Epithelial cell of esophagus (primary cell): ENCODE data around the gene TRAPPC10.

Experiments used
- DNase-seq: peaks from one replicate; pipeline ENCODE4 v3.0.0; 2010; ENCODE audit warnings: low read depth
- H3K4me3 ChIP-seq: 2 replicates; pipeline ENCODE4 v1.5.1; 2011; ENCODE audit warnings: mild to moderate bottlenecking, low read length, control low read depth
- TF ChIP-seq, protein P1 (sequence below): IDR thresholded peaks from 2 replicates; pipeline ENCODE4 v1.5.1; 2011; ENCODE audit warnings: low read depth, mild to moderate bottlenecking, low read length, control low read depth, inconsistent platforms; ENCODE audit not compliant: insufficient read depth; ENCODE audit errors: missing control alignments

The TRAPPC10 gene

DNA sequence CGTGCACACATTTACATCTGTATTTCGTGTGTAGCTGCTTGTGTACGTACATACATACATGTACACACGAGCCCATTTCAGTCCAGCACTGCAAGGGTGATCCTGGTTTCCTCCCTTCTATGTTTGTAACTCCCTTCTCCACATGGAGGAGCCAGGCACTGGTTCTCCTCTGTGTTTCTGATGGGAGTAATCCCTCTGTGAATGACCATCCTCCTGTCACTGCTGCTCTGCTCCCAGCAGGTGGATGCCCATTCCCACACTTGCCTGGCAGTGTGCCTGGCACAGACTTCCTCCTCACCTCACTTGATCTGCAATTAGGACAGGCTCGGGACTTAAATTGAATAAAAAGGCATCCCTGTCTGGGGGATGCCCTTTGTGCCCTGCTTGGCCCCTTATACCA is 37.1 kb downstream of the TRAPPC10 start:
- DNase-seq: no peak
- no peak overlapping the region for H3K4me3 ChIP-seq
- TF ChIP-seq, protein P1, sequence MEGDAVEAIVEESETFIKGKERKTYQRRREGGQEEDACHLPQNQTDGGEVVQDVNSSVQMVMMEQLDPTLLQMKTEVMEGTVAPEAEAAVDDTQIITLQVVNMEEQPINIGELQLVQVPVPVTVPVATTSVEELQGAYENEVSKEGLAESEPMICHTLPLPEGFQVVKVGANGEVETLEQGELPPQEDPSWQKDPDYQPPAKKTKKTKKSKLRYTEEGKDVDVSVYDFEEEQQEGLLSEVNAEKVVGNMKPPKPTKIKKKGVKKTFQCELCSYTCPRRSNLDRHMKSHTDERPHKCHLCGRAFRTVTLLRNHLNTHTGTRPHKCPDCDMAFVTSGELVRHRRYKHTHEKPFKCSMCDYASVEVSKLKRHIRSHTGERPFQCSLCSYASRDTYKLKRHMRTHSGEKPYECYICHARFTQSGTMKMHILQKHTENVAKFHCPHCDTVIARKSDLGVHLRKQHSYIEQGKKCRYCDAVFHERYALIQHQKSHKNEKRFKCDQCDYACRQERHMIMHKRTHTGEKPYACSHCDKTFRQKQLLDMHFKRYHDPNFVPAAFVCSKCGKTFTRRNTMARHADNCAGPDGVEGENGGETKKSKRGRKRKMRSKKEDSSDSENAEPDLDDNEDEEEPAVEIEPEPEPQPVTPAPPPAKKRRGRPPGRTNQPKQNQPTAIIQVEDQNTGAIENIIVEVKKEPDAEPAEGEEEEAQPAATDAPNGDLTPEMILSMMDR: no peak

GRCh38 chr21:44049606-44050005 is 37.5 kb downstream of the TRAPPC10 start:
- H3K4me3 ChIP-seq: no peak overlapping the region
- DNase-seq: no peak
- TF ChIP-seq, protein P1: no peak

DNA sequence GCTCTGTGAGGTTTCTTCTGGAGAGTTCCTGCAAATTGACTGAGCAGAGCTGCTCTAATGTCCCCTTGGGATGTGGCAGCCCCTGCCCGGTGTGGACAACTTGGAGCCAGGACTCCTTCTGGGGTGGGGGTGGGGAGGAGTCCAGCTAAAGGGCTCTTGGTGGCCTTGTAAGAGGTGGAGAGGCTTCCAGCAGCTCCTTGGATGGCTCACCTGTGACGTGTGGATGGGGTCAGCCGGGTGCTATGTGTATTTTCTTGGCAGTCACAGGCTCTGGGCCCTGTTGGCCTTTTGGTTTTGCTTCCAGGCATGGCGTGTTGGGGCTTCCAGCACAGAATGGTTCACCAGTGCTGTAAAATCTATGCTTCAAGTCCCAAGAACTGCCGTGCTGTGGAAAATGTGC is 38.2 kb downstream of the TRAPPC10 start:
- TF ChIP-seq, protein P1: no peak
- no peak overlapping the region for H3K4me3 ChIP-seq
- DNase-seq: no peak

DNA sequence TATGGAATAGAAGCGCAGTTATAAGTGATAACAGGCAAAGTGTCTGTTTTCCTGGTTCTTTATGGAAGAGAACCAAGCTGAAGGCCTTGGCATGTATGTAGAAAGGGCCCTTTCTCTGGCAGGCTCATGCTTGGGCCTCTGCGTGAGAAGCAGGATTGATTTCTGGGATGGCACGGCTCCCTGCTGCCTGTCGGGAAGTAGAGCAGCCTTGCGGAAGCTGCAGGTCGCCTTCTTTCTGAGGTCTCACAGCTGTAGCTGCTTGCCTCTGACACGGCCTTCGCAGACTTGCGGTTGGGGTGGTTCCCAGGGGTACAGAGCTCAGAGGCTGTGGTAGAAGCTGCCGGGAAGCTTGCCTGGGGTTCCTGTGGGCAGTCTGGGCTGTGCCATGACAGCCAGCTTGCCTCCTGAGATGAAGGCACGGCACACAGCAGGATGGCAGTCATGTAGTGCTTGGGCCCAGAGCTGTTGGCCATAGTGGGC is 39.4 kb downstream of the TRAPPC10 start:
- no peak for DNase-seq

GRCh38 chr21:44052071-44052829 is 40.1 kb downstream of the TRAPPC10 start:
- no peak overlapping the region for H3K4me3 ChIP-seq
- peak; percentile 7 for DNase-seq
- TF ChIP-seq, protein P1: no peak

More for the DNA sequence above, 39.4 kb downstream of the TRAPPC10 start:
- TF ChIP-seq, protein P1: no peak
- no peak overlapping the region for H3K4me3 ChIP-seq

DNA sequence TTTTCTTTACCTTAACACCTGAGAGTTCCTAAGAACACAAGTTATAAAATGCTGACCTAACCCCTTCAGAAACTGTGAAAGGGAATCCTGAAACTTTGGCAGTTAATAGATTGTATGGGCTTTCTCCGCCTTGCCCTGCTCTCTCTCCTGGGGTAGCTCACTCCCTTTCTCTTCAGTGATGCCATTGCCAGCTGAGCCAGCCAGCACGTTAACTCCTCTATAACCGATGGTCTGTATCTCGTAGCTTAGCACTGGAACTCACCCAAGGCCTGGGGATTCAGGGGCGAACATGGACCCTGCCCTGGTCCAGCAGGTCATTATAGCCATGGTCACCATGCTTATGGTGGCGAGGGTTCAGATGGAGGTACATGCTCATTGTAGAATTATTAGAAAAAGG is 40.7 kb downstream of the TRAPPC10 start:
- DNase-seq: no peak
- TF ChIP-seq, protein P1: no peak
- H3K4me3 ChIP-seq: no peak overlapping the region

- DNase-seq: no peak
- no peak overlapping the region for H3K4me3 ChIP-seq
- TF ChIP-seq, protein P1: no peak
Measured at GRCh38 chr21:44053567-44053966, 41.5 kb downstream of the TRAPPC10 start.
